HG03432 (cell line): Measurements from ENCODE around the gene DLG3.

Experiments used
- ATAC-seq: cut with Tn5 transposase; IDR thresholded peaks from one replicate; pipeline ENCODE4 v1.9.1; 2021; ENCODE audit warnings: mild to moderate bottlenecking, moderate library complexity; ENCODE audit not compliant: unreplicated experiment

Gene DLG3

GRCh38 chrX:70476166-70476933 lies 31.7 kb downstream of the DLG3 start:
- ATAC-seq, result no peak

GRCh38 chrX:70476934-70477733 lies 32.5 kb downstream of the DLG3 start:
- ATAC-seq, result no peak

DNA sequence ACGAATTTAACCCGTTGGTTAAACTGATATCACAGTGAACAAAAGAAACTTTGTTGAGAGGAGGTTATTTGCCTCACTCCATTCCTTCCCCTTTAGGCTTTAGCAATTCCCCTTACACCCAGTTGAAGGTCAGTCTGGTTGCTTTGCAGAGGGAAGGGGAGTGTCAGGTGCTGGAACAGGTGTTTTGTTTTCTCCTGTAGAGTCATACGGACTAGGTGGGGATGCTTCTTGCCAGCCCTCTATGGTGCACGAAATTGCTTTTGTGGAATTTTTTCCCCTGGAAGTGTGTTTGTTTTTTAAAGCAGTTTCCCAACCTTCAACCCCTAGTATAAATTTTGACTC lies 33.1 kb downstream of the DLG3 start:
- ATAC-seq, result no peak

DNA sequence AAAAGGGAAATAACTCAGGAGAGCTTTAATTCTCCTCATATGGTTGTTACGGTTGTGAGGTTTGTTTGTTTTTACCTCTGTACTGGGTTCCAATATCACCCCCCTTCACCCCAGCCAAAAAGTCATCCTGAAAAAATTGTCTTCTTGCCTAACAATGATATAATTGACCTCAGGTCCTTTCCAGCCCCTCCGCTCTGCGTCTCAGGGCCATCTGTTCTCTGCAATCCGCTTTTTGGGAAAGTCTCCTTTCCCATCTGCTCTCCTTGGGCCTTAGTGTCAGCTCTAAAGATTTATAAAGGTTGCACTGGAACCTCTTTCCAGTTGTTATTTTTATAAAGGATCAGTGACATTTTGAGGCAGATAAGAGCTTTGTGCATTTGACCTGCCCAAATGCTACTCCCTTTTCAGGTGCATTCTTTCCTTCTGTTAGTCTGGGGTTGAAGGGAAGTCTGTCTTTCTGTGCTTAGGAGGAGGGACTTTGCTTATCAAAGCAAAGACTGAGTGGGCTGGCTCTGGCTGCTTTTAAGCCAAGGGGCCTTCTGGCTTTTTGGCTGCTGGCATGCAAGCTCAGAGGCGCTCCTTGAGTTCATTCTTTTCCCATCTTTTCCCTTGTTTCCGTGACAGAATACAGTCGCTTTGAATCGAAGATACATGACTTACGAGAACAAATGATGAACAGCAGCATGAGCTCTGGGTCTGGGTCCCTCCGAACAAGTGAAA lies 34.1 kb downstream of the DLG3 start:
- no peak for ATAC-seq

- ATAC-seq, result no peak
Measured at GRCh38 chrX:70479247-70479921, 34.7 kb downstream of the DLG3 start.

DNA sequence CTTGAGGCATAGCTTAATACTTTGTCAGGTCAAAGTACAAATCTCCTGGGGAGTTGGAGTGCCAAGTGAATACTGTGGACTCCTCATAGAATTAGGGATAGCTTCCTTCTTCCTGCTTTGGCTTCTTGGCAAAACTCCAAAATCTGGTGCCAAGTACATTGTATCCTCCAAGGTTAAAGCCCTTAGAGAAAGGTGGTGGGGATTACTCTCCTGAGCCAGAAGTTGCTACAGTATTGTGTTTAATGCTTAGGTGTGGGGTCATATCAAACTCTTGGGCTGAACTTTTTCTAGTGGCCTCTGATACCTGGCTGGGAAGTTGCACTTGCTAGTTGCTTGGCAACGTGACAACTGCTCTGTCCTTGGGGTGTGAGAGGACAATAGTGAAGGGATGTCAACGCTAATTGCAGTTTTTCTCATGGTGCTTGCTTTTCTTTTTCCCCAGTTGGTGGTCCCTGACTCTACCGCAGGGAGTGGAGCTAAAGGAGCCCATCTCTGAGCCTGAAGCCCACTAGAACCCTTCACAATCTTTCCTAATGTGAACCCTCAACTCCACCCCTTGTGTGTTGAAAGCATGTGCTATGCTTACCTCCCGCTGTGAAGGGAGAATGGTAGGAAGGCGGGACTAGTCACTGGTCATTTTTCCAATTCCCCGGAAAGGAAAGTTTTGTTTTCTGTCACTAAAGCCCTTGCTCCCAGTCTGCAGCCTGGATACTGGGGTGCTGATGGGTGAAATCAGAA lies 35.5 kb downstream of the DLG3 start:
- ATAC-seq, result no peak

GRCh38 chrX:70480660-70481018 lies 36.0 kb downstream of the DLG3 start:
- ATAC-seq, result no peak

- ATAC-seq, result no peak
Measured at GRCh38 chrX:70481471-70482270, 37.0 kb downstream of the DLG3 start.

DNA sequence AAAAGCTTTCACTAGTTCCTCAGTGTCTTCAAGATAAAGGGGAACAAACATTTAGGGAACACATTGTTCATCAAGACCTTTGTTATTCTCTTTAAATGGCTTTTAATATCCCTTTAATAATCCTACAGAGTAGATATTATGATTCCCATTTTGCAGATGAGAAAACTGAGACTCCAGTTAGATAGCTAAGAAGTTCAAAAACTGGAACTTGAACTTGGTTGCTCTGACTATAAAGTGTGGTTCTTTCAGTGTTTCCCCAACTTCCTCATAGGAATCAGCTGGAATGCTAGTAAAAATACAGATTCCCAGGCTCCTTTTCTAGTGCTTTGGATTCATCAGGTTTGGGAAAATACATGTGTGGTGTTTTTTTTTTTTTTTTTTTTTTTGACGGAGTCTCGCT lies 37.7 kb downstream of the DLG3 start:
- ATAC-seq, result no peak

DNA sequence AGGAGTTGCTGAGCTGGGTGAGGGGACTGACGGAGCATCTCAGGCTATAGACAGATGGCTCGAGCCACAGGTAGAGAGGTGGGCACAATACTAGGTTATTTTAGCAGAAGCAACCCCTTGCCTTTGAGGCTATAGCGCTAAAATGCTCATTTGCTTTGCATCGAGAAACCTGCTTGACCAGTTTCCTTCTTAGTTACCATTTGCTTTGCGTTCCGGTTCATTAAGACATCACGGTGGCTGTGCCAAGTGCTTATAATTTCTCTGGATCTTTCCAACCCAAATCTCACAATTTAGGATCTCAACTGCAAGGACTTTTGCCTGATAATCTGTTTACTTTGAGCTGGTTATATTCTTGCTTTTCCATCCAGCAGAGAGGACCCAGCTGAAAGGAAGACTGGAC lies 40.8 kb downstream of the DLG3 start:
- no peak for ATAC-seq

DNA sequence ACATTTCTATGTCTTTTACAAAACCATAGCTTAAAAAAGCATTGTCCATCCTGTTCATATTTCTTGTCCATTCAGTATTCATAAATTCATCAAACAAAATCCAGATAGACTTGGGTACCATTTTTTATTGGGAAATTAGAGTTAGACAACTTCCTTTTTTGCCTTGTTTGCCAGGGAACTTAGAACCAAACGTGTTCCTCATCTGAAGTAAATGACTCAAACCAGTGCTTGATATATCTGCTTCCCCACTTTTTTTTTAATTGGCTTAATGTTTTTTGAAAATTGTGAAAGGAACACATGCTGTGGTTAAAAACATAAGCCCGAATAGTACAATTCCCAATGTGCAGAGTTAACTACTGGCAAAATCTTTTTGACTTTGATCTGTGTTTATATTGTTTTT lies 44.2 kb downstream of the DLG3 start:
- ATAC-seq, result no peak

GRCh38 chrX:70494441-70494840 lies 49.8 kb downstream of the DLG3 start:
- ATAC-seq, result no peak

DNA sequence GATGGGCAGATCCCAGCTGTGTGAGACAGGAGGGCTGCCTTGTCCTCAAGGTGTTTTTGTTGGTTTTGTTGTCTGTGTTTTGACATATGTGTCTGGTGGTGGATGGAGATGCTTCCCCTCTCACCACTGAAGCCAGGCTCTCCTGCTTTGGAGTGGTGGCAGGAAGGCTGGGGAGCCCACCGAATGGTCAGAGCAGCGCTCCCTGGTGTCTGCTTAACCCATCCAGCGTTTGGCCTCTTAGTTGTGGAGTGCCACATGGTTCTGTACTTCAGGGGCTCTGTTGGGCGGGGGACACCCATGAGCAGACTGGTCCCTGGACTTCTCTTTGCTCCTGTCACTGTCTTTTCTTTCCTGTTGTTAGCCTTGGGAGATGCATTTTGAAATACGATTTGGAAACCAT lies 51.9 kb downstream of the DLG3 start:
- no peak for ATAC-seq

GRCh38 chrX:70497026-70497425 lies 52.4 kb downstream of the DLG3 start:
- ATAC-seq, result no peak

GRCh38 chrX:70498129-70498528 lies 53.5 kb downstream of the DLG3 start:
- ATAC-seq, result no peak

GRCh38 chrX:70500826-70501225 lies 56.2 kb downstream of the DLG3 start:
- ATAC-seq, result no peak

DNA sequence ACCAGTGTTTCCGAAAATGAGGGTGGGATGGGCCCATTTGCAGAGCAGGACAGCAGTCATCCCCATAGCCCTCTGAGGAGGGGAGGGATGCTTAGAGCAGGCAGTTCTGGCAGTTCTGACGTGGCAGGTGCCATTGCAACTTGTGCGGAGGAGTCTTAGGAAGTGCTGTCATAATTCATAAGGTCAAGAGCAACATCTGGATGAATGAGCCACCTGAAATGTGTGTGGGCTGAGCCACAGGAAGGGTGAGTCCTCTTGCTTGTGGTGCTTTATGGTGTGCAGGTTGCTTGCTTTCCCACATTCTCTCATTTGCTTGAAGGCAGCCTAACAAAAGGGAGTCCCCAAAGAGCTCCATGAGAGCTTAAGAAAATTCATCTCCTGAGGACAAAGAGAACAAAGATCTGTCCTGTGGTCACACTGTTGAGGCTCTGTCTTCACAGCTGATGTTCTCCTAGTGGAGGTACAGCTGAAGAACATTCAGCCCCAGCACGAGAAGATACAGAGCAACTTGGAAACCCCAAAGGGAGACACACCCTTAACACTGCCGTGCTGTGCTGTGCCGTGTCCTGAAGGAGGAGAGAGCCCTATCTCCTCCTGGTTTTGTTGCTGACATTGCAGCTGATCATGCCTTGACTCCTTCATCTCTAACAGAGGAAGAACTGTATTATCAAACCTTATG lies 60.3 kb downstream of the DLG3 start:
- ATAC-seq, result no peak

DNA sequence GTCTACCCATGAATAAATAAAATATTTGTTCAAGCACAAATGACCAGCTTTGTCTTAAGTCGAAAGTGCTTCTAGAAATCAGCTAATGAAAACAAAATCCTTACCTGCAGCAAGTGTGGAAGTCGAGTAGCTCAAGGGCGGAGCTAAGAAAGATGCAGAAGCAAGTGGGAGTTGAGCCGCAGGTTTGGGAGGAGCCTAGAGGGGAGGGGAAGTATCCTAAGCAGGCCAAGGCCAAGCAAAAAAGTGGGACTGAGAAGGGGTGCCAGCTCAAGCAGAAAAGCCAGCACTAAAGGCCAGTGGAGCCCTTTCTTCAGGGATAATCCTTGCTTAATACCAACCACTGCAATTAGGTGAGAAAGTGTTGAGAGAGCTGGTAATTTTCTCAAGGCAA lies 60.8 kb downstream of the DLG3 start:
- no peak for ATAC-seq

DNA sequence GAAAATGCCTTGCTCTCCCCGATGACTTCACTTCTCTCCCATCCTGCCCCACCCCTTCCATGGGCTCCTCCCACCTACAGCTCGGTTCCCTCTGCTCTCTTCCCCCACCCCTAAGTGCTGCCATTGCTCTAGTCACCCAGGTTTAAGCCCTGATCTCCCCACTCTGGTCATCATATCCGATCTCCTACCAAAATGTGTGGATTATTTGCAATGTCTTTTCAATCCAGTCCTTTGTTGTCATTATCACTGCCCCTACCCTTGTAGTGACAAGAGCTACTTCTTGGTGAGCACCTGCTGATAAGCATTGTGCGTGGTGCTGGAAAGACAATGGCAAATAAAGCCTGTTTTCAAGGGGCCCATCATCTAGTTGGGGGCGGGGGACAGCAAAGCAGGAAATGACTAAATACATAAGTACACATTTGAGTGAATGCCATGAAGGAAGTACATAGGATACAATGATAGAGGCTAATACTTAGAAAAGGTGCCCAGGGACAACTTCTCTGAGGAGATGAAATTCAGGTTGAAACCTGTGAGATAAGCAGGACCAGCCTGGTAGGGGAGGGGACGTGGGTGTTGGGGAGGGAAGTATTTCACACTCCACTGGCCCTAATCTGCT lies 63.8 kb downstream of the DLG3 start:
- peak; percentile 72 for ATAC-seq
